Measurements from ENCODE around the gene IMMP2L.
"Not testable (repeated sequence)": the region's sequence is repeated elsewhere in the genome, so short reads cannot be mapped to it uniquely, and the experiment has no call there.

IMMP2L gene

DNA sequence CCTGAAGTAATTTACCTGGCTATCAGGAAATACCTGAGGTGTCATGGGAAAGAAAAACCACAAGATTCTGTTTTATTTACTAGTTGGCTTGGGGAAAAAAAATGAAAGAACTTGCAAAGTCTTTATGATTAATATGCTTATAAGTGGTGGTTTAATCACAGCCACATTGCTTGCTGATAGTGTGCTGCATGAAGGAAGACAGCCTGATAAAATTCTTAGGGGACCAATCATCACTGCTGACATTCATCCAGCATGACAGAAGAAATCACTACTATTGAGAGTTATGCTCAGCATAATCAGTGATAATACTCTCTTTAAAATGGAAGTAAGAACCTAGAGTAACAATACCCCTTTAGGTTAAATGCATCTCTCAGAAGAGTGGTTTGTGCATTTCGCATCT lies 621.5 kb downstream of the IMMP2L start:
- Mint-ChIP-seq H3K27ac (no peak overlapping the region), H3K4me1 (peaks cover 16% of the 10 kb centered on the region), H3K9me3 (no peaks in the 10 kb centered on the region), H3K27me3 (no peaks in the 10 kb centered on the region), H3K4me3 (no peak overlapping the region)
- DNase-seq (no peak), ATAC-seq (no peak)

DNA sequence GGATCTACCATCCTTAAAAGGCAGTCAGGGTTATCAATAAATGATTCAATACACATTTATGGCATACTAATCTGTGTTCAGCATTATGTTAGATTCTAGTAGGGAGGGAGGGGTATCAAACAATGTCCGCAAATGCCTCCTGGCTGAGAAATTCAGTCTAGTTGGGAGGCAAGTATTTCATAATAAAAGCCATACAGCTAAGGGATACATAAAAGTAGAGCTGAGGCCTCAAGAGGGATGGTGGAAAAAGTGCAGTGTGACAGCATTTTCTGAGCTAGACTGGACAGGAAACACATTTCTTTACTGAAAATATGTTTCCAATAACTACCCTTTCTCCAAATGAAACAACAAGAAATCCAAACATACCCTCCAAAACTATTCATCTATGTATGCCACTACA lies 624.1 kb downstream of the IMMP2L start:
- H3K4me1 Mint-ChIP-seq: peaks cover 4% of the 10 kb centered on the region
- H3K27ac Mint-ChIP-seq: peak overlapping the region in 1 of 2 donors; percentile 37
- DNase-seq (no peak), ATAC-seq (no peak)
- no peak overlapping the region for H3K4me3 Mint-ChIP-seq
- no peaks in the 10 kb centered on the region for H3K27me3 Mint-ChIP-seq
- H3K9me3 Mint-ChIP-seq: peaks cover 8 to 11% of the 10 kb centered on the region in 2 donors

DNA sequence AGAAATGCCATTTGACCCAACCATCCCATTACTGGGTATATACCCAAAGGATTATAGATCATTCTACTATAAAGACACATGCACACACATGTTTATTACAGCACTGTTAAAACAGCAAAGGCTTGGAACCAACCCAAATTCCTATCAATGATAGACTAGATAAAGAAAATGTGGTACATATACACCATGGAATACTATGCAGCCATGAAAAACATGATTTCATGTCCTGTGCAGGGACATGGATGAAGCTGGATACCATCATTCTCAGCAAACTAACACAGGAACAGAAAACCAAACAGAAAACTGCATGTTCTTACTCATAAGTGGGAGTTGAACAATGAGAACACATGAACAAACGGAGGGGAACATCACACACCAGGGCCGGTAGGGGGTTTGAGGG lies 625.6 kb downstream of the IMMP2L start:
- not testable (repeated sequence) for DNase-seq, H3K27ac Mint-ChIP-seq

DNA sequence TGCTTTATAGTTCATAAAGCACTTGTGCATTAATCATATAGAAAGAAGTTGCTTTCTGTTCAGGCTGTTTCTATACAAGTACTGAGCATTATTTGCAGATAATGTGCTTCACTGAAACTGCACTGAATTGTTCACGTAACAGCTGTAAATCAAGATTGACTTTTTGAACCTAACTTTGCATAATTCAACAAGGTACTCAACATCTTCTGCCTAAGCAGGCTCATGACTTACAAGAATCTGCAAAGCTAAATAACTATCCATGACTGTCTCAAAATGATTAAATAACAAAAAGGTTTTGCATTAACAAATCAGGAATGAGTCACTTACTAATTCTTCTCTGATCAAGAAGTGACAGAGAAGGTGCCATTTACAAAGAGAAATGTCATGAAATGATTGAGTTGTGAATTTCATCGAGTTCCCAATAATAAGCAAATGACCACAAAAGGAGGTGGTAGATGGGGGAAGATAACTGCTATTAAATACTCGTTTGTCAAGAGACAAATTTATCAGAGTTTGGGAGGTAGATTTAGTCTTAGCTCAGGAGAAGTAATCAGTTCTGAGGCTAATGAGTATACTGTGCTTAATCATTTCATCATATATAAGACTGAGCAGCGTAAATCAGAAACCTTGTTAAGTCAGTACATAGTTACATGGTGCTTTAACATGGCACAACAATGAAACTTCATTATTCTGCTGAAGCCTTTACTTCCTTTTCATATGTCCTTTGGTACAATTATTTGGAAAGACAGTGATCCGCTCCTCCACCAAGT lies 632.6 kb downstream of the IMMP2L start:
- H3K9me3 Mint-ChIP-seq: peaks cover 8 to 9% of the 10 kb centered on the region in 2 donors
- peaks cover 24% of the 10 kb centered on the region for H3K4me1 Mint-ChIP-seq
- H3K27ac Mint-ChIP-seq: no peak overlapping the region
- no peak for ATAC-seq
- H3K4me3 Mint-ChIP-seq: no peak overlapping the region
- DNase-seq: no peak
- no peaks in the 10 kb centered on the region for H3K27me3 Mint-ChIP-seq

More for the DNA sequence above, 625.6 kb downstream of the IMMP2L start:
- not testable (repeated sequence) for H3K4me3 Mint-ChIP-seq, H3K27me3 Mint-ChIP-seq, ATAC-seq, H3K4me1 Mint-ChIP-seq
- peaks cover 8 to 11% of the 10 kb centered on the region in 2 donors for H3K9me3 Mint-ChIP-seq

DNA sequence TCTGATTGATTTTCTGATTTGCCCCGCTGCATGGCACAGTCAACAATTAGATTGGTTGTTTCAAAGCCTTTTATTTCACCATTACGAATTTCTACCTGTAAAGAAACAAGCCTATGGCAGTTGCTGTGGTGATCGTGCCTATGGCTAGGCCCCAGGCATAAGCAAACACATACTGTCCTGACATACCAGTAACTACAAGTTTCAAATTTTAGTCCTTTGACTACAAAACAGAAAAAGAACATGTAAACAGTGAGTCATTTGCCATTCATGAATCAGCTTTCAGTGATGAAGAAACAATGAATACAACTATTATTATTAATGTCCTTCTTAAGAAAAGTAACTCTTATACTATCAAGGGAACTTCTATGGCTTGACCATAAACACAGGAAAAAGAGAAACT lies 639.4 kb downstream of the IMMP2L start:
- H3K27me3 Mint-ChIP-seq: no peaks in the 10 kb centered on the region
- no peak overlapping the region for H3K27ac Mint-ChIP-seq
- ATAC-seq (no peak), DNase-seq (no peak)
- H3K9me3 Mint-ChIP-seq: no peaks in the 10 kb centered on the region
- peaks cover 26% of the 10 kb centered on the region for H3K4me1 Mint-ChIP-seq
- no peak overlapping the region for H3K4me3 Mint-ChIP-seq

DNA sequence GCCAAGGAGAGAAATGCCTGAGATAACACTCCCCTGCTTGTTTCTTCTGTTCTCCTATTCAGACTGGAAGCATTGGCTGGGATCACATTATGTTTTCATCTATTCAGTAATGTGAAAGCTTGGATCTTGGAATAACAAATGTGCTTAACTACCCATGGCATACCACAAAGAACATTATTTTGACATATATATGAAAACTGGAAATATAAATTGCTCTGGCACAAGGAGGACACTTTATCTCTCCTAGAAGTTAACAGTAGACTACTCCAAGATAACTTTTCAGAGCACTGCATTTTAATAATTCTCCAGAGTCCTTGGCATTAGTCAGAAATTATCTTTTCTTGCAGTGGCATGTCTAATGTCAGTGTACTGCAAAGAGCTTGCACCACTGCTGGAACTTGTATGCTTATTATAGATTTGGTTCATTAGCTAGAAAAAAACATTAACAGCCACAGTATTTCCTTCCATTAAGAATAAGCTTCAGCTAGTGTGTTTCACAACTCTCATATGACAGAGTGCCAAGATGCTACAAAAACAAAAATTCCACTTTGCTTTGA lies 640.6 kb downstream of the IMMP2L start:
- Mint-ChIP-seq H3K4me3 (no peak overlapping the region), H3K9me3 (no peaks in the 10 kb centered on the region), H3K27me3 (no peaks in the 10 kb centered on the region), H3K4me1 (peaks cover 21% of the 10 kb centered on the region), H3K27ac (no peak overlapping the region)
- no peak for DNase-seq
- no peak for ATAC-seq

DNA sequence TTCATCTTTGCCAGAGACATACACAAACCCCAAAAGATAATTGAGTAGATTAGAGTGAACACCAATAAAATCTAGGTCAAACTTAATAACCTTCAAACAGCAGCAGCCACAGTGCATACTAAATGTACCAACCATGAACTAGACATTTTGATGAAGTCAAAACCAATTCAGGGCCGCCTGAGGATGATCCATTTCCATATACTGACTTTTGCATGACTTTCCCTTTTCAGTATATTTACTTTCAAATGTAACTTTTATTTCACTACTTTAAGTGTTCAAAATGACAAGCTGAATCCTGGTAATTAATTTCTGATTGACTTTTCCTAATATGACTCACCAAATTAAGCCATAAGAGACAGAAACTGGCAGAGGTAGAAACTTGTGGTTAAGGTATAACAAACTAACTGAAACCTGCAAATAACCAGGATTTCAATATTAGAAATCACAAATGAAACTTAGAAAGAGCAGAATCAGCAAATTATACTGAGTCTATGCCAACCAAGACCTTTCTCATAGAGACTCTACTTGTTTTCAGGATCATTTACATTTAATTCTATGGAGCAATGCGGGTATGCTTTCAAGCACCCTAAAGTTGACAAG lies 643.2 kb downstream of the IMMP2L start:
- H3K4me1 Mint-ChIP-seq: peaks cover 28% of the 10 kb centered on the region
- peaks cover 3 to 10% of the 10 kb centered on the region in 2 donors for H3K9me3 Mint-ChIP-seq
- no peaks in the 10 kb centered on the region for H3K27me3 Mint-ChIP-seq
- DNase-seq: no peak
- no peak overlapping the region for H3K27ac Mint-ChIP-seq
- ATAC-seq: peak; percentile 73
- H3K4me3 Mint-ChIP-seq: peak overlapping the region; percentile 18 to 35

DNA sequence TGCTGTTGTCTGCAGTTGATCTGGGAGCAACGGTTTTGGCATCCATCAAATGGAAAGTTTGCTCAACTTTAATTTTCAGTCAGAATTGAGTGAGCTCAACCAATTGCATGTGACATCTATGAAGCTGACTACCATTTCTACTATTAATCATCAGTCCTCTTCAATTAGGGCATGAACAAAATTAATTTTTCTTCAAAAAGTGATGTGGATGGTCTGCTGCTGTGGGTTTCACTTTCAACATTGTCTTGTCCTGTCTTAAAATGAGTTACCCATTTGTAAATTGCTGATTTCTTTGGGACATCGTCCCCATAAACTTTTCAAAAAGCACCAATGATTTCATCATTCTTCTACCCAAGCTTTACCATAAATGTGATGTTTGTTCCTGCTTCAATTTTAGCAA lies 648.0 kb downstream of the IMMP2L start:
- ATAC-seq (no peak), DNase-seq (no peak)
- Mint-ChIP-seq H3K27ac (no peak overlapping the region), H3K9me3 (peaks cover 3 to 12% of the 10 kb centered on the region in 2 donors), H3K4me1 (peaks cover 20% of the 10 kb centered on the region), H3K27me3 (no peaks in the 10 kb centered on the region), H3K4me3 (no peak overlapping the region)

DNA sequence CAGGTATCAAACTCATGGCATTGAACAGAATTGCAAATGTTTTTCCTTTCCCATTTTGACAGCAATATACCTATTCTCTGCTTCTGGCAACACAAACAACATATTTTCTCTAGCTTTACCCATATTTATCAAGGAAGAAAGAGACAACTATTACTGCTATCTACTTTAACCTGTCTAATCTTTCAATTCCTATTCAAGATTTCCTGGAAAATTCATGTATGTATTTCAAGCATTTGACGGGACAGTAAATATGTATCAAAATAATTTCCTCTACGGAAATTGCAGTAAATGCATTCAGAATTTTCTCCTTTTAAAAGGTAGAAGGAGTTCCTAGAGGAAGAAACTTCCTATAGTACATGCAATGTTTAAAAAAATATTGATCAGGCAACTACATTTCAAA lies 650.7 kb downstream of the IMMP2L start:
- DNase-seq: no peak
- Mint-ChIP-seq H3K9me3 (peaks cover 3 to 12% of the 10 kb centered on the region in 2 donors), H3K4me3 (no peak overlapping the region), H3K27me3 (no peaks in the 10 kb centered on the region), H3K27ac (no peak overlapping the region), H3K4me1 (peaks cover 8% of the 10 kb centered on the region)
- ATAC-seq: no peak

DNA sequence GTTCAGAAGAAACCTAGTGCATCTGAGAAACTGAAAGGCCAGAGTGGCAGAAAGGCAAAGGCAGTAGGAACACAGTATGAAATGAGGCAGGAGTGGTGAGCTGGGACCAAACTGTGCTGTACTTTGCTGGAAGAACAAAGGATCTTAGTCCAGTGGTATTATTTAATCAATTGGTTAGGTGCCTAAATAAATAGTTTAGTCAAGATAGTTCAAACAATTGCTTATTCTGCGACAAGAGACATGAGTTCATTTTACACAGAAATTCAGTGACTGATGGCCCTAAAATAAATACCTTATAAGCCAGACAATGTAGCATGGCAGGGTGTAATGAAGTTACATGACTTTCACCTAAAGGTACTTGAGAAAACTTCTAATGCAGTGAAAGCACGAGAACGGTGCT lies 653.2 kb downstream of the IMMP2L start:
- Mint-ChIP-seq H3K4me1 (peaks cover 18% of the 10 kb centered on the region), H3K9me3 (peaks cover under 1 to 3% of the 10 kb centered on the region in 2 donors), H3K27me3 (no peaks in the 10 kb centered on the region), H3K27ac (no peak overlapping the region), H3K4me3 (no peak overlapping the region)
- ATAC-seq (no peak), DNase-seq (no peak)

DNA sequence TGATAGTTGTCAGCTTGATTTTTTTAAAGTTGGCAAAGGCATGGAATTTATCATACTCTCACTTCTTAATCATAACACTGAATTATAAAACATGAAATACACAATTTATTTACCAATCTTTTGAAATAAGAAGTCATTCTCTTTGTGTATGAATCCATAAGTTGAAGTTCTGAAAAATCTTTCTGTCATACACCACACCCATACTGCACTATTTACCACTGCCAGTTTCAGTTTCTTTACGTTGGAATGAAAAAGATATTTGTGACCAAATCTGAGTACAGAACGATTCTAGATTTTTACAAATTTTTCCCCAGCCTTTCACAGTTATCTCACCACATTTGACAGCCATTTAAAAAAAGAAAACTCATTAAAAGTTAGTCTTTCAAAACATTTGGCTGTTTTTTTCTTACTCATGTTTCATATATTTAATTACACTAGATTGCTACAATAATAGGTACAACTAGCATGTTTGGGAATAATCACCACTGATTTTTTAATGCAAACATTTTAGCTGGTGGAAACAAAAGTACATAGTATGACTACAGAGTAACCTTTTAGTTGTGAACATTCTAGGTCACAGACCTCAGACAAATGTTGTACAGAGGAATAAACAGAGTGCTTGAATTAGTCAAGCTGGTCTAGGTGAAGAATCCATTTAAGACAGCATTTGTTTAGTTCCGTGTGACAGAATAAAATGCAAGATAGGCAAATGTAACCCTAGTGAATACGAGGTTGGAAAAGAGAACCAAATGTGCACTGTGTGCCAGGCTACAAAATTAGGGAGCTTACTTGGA lies 656.3 kb downstream of the IMMP2L start:
- DNase-seq (no peak), ATAC-seq (peak; percentile 69)
- Mint-ChIP-seq H3K4me3 (no peak overlapping the region), H3K27me3 (no peaks in the 10 kb centered on the region), H3K4me1 (peaks cover 19% of the 10 kb centered on the region), H3K27ac (peak overlapping the region in 1 of 2 donors; percentile 6), H3K9me3 (peaks cover 0 to 5% of the 10 kb centered on the region in 2 donors)

DNA sequence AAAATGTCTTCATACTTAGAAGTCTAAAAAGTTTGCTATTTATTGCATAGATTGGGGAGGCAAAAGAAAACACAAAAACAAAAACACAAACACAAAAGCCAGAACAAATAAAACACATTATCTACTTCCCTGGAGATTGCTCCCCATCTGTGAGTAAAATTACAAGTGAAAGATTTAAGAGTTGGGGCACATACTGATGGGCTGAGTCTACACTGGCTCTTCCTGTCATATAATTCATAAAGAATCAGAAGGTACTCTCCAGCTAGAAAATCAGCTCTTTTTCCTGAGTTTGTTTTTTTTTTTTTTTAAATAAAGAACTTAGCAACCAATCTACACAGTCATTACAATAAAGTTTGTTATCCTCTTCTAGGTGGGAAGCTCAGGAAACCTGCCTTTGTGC lies 663.8 kb downstream of the IMMP2L start:
- Mint-ChIP-seq H3K4me1 (no peaks in the 10 kb centered on the region), H3K4me3 (no peak overlapping the region), H3K9me3 (peaks cover 19% of the 10 kb centered on the region in 2 donors), H3K27me3 (no peaks in the 10 kb centered on the region), H3K27ac (no peak overlapping the region)
- no peak for DNase-seq
- ATAC-seq: no peak

DNA sequence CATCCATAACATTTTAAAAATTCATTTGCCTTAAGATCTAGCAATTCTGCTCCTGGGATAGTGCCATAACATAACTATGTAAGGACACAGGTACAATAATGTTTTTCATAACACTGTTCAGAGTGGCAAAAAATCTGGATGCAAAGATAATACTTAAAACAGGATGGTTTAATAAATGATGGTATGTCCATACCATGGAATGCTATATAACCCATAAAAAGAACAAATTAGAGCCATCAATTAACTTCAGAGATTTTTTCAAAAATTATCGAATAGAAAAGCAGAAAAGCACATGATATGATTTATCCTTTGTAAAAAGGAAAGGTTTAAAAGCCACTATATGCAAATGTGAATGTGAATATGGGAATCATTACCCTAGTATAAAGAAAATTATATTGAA lies 664.8 kb downstream of the IMMP2L start:
- H3K4me3 Mint-ChIP-seq: no peak overlapping the region
- ATAC-seq (no peak), DNase-seq (no peak)
- peaks cover 19% of the 10 kb centered on the region in 2 donors for H3K9me3 Mint-ChIP-seq
- no peaks in the 10 kb centered on the region for H3K27me3 Mint-ChIP-seq
- no peaks in the 10 kb centered on the region for H3K4me1 Mint-ChIP-seq
- H3K27ac Mint-ChIP-seq: peak overlapping the region in 1 of 2 donors; percentile 27

DNA sequence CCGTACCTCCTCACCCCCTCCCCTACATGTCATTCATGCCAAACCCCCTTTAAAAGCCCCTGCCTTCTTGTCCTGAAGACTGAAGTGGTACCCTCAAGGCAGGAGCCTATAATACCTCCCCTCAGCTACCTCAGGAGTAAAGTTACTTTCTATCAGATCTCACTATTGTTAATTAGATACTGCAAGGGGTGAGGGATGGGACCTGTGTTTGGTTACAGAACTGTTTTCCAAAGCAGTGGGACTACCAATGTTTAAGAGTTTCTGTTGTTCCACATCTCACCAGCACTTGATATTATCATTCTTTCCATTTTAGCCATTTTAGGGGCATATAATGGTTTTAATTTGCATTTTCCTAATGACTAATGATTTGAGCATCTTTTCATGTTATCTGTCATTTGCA lies 668.2 kb downstream of the IMMP2L start:
- ATAC-seq (no peak), DNase-seq (no peak)
- Mint-ChIP-seq H3K27ac (no peak overlapping the region), H3K4me3 (no peak overlapping the region), H3K4me1 (peaks cover 8% of the 10 kb centered on the region), H3K9me3 (peaks cover 12 to 19% of the 10 kb centered on the region in 2 donors), H3K27me3 (no peaks in the 10 kb centered on the region)

DNA sequence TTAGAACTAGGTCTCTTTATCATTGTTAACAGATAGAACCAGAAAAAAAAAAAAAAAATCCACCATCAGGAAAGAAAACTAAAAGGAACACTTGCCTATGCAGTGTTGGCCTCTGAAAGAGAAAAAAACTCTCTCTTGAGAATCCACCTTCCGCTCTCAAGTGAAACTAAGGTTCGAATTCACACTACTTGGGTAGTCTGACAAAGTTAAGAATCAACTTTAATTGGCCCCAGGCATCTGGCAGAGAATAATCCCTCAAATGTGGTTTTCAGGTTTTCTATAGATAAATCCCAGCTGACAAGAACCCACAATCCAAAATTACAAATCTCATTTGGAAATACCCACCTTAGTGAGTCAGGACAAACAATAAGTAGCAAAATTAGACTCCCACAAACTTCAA lies 671.1 kb downstream of the IMMP2L start:
- ATAC-seq (peak; percentile 50), DNase-seq (no peak)
- Mint-ChIP-seq H3K27me3 (no peaks in the 10 kb centered on the region), H3K27ac (no peak overlapping the region), H3K4me1 (peaks cover 8% of the 10 kb centered on the region), H3K9me3 (peaks cover 12 to 14% of the 10 kb centered on the region in 2 donors), H3K4me3 (no peak overlapping the region)
